SW 1271 (cell line): ENCODE measurements around the gene ARF1.

ENCODE experiments used
- DNase-seq, 2 experiments: peaks; one replicate each; lab custom pipeline; 2025; lab: John Stamatoyannopoulos, UW

ARF1 gene

GRCh38 chr1:228148196-228148861, 65.8 kb downstream of the ARF1 start:
- no peak for DNase-seq
